Endometrium (tissue), 2 donors: ENCODE measurements around the gene ARHGAP44.

Source experiments
- FAIRE-seq: peaks from 2 replicates; lab custom pipeline; 2012; peaks lifted over from hg19 to GRCh38; lab: Jason Lieb, UNC
- donor health status: control.
- donor health status: control.

ARHGAP44 gene

DNA sequence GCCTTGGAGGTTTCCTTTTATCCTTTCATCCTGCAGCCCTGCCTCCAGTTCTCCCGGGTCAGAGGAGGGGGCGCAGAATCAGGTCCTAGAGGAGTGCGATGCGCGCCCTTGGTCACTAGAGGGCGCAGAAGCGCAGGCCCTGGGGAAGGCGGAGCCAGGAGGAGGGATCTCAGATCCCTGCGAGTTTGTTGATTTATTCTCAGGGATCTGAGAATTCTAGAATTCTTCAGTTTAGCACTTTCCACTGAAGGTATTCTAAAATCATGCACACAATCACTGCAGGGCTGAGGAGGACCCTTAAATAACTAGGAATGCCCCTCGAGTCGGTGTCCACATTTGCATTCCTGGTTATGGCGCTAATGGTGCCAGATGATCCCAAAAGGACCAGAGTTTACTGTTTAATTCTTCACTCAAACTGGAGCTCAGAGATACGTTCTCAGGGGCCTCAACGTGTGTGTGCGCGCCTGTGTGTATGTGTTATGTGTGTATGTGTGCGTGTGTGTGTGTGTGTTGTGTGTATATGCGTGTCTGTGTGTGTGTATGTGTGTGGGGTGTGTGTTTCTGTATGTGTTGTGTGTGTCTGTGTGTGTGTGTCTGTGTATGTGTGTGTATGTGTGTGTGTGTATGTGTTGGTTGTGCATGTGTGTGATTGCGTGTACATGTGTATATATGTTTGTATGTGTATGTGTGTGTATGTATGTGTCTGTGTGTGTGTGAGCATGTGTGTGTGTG, 235.4 kb downstream of the ARHGAP44 start:
- FAIRE-seq, result no peak

DNA sequence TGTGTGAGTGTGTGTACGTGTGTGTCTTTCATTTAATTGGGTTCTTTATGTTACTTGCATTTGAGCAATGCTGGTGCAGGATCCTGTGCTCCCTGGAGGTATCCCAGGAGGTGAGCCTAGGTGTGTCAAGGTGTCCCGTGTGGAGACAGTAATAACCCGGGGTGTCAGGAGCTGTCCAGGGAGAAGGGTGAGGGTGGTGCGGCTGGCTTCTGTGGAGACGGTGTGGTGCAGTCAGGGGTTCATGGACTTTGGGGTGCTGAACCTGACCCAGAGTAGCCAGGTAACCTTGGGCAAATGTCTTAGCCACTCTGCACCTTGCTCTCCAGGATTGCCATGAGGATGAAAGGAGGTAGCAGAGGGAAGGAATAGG, 235.9 kb downstream of the ARHGAP44 start:
- no peak for FAIRE-seq

DNA sequence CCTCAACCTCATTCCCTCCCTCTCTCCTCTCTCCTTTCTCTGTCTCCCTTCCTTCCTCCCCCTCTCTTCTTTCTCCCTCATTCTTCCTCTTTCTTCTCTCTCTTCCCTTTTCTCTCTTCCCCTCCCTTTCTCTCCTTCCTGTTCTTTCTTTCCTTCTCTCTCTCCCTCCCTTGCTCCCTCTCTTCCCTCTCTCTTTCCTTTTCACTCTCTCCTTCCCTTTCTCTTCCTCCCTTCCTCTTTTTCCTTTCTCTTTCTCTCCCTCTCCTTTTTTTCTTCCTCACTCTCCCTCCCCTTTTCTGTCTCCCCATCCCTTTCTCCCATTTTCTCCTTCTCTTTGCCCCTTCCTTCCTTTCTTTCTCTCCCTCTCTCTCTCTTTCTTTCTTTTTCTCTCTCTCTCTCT, 236.4 kb downstream of the ARHGAP44 start:
- no peak for FAIRE-seq

DNA sequence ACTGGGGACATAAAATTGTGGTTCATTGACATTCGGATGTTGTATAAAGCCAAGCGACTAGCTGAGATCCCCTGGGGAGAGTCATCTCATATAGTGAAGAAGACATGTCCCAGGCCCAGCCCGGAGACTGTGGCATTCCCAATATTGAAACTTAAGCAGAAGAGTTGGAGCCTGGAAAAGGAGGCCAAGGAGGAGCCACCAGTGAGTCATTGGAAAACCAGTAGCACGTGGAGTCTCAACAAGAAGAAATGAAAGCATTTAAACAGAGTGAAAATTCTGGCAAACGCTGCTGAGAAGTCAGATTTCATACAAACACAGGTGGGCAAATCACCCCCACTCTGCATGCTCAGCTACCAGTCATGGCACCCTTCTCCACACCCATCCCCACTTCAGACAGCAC, 237.9 kb downstream of the ARHGAP44 start:
- no peak for FAIRE-seq

DNA sequence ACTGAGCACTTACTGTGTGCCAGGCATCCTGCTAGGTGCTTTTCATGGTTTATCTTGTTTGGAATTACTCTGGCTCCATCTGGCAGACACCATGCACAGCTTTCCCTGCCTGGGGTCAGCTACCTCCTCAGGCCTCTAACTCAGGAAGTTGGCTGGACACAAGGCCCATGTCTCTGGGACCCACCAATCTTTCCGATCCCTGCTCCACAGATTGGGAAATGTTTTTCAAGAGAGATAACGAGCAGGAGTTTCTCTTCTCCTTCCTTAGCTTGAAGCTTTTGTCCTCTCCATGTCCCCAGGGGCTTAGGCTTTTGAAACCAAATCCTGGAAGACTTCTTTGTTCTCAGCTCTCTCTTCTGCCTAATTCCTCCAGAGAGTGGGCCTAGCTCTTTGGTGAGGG, 240.0 kb downstream of the ARHGAP44 start:
- FAIRE-seq, result no peak

DNA sequence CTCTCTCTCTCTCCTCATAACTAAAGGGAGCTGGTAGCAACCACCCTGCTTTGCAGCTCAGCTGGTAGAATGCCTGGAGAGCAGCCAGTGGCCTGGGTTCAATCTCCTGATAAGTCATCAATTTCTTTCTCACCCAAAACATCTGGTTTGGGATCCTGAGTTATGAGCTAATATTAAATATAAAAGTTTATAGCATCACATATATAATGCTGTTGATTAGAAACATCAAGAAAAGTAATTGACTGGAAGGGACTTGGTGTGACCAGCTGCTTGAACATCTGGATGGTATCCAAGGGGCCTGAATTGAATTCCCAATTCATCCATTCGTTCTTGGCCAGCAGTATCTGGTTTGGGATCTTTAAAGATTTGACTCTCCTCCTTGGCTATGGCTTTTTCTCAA, 240.8 kb downstream of the ARHGAP44 start:
- FAIRE-seq, result no peak

DNA sequence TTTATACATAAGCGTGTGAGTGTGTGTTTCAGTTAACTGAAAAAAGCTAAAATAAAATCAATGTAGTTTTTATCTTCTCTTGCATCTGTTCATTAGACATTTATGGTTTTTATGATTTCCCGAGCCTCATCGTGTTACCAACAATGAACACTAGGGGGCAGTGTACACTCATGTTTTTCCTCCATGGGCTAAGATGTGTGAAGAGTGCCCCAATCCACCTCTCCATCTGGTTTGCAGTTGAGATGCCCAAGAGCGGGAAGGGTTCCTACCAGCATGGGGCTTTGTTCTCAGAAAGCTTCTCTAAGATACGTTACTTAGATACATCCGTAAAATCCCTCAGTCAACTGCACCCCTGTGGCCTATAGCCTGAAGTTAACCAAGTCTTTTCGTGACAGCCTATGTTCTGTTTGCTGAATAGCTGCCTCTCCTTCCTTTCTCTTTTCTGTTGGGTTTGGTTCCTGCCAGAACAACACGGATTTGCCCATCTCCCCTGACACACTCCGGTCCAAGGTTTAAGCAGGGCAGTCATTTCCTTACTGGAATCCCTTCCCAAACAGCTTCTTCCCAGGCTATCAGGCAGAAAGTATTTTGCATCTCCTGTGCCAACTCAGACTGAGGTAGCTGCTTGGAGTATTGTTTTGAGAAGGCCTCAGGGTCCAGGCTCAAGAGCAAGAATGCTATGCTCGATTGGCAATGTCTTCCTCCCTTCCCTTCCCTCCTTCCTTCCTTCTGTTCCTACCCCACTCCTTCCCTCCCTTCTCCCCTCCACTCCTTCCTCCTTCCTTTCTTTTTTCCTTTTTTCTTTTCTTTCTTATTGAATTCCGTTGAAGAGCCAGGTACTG, 241.4 kb downstream of the ARHGAP44 start:
- peak; percentile 43 for FAIRE-seq

DNA sequence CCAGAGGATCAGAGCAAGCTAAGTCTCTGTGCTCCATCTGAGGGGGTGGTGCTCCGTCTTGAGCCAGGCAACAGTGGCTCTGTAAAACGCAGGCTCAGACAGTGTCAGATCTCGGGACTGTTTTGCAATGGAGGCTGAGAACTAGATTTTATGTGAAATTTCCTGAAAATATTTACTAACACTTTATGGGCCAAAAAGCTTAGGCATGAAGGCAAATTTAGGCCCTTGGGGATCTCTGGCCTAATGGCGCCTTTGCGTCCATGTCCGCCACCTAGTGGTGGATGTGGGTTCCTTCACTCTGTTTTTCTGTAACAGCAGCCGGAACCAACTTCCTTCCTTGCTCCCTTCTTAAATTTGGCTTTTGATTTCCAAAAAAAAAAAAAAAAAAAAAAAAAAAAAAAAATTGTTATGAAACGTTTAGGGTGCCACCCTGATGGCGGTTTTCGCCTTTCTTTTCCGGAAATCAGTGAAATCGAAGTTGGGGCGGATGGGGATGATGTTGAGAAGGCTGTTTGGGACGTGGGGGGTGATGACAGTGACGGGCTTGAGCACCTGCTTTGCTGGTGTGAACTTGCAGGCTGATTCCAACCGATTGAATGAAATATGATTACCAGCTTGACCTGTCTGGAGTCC, 242.5 kb downstream of the ARHGAP44 start:
- peak; percentile 71 for FAIRE-seq

DNA sequence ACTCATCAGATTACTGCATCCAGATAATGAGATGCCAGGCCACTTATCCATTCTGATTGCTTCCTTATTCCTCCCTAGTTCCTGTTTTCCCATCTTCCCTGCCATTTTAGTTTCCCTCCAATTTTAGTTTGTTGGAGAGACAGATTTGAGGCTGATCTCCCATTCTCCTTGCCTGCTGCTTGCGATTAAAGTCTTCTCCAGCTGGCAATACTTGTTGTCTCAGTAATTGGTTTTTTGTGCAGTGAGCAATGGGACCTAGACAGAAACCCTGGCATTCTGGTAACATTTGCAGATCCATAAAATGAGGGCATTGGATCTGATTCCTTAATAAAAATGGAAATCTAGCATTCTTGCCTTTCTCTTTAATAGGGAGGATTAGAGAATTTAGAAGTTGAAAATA, 246.1 kb downstream of the ARHGAP44 start:
- no peak for FAIRE-seq

DNA sequence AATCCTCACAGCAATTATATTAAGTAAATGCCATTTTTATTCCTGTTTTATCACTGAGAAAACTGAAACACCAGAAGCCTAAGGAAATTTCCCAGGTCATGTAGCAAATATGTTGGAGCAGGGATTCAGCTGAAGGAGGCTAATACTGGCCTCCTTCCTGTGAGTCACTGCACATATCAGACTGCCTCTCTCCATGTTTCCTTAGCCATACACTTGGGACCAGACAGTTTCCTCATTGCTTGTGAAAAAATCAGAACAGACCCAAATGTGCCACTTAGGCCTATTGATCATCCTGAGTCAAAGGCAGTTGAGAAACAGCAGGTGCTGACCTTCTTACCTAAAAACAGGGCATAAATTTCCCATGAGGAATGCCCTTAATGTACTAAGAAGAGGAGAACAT, 247.5 kb downstream of the ARHGAP44 start:
- FAIRE-seq, result no peak

DNA sequence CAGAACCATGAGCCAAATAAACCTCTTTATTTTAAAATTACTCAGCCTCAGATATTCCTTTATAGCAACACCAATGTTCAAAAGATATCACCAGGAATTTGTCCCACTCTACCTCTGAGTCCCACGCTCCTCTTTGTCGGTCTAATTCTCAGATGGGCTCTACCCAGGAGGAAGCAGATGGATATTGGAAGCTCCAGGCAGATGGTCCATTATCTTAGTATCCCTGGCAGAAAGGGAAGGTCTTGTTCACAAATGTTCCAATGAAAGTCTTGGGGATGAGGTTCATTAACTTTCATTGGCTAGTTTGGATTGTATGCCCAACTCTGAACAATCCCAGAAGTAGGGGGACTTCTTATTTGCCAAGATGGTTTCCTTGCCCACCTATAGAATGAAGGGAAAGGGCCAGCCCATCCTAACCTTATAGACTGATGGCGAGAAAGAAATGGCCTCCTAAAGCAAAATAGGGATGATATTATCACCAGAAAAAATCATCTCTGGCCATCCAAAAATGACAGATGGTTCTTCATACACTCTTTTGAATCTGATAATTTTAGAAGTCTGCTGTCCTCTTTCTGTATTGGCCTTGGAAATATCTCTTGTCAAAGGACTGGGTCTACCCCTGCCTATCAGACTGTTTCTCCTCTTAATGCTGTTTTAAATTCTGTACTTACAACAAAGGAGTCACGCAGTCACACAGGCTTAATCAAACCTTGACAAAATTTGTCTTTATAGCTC, 249.8 kb downstream of the ARHGAP44 start:
- no peak for FAIRE-seq
